Choroid plexus epithelial cell (primary cell): Measurements from ENCODE around the gene TAC4.

ENCODE experiments used
- DNase-seq: peaks from one replicate; pipeline ENCODE4 v3.0.0-alpha.2; 2010; ENCODE audit warnings: low read depth
- H3K4me3 ChIP-seq: 2 replicates; pipeline ENCODE4 v1.5.1; 2011; ENCODE audit warnings: low read depth, mild to moderate bottlenecking, control low read depth, low read length, moderate library complexity
- CTCF ChIP-seq: conservative IDR thresholded peaks from 2 replicates; pipeline ENCODE4 v1.5.1; 2011; ENCODE audit warnings: low read depth, mild to moderate bottlenecking, control low read depth, inconsistent platforms, low read length, moderate library complexity

Gene TAC4

GRCh38 chr17:49873926-49874325, 26.1 kb upstream of the TAC4 start:
- no peak for TF ChIP-seq CTCF
- no peak overlapping the region for H3K4me3 ChIP-seq
- no peak for DNase-seq

- H3K4me3 ChIP-seq, result no peak overlapping the region
- TF ChIP-seq CTCF, result no peak
- no peak for DNase-seq
Observed at GRCh38 chr17:49873466-49873865, 25.6 kb upstream of the TAC4 start.

- no peak for DNase-seq
- no peak overlapping the region for H3K4me3 ChIP-seq
- TF ChIP-seq CTCF, result no peak
Observed at GRCh38 chr17:49872754-49873377, 25.0 kb upstream of the TAC4 start.

- H3K4me3 ChIP-seq, result no peak overlapping the region
- no peak for TF ChIP-seq CTCF
- no peak for DNase-seq
Observed at GRCh38 chr17:49871211-49871610, 23.3 kb upstream of the TAC4 start.

GRCh38 chr17:49870298-49870697, 22.4 kb upstream of the TAC4 start:
- no peak for DNase-seq
- TF ChIP-seq CTCF, result no peak
- H3K4me3 ChIP-seq, result no peak overlapping the region

GRCh38 chr17:49869038-49869374, 21.1 kb upstream of the TAC4 start:
- no peak for TF ChIP-seq CTCF
- no peak overlapping the region for H3K4me3 ChIP-seq
- no peak for DNase-seq

GRCh38 chr17:49866882-49867413, 19.1 kb upstream of the TAC4 start:
- no peak for DNase-seq
- no peak for TF ChIP-seq CTCF

More at GRCh38 chr17:49866882-49867413, 19.1 kb upstream of the TAC4 start:
- H3K4me3 ChIP-seq, result no peak overlapping the region
